SK-N-SH treated with all-trans-retinoic acid at 6 μM for 48 hours (cell line): ENCODE results near the gene PRCC.

Source experiments
- OSR1 ChIP-seq: fragments of 250-450 bp; sonication (Bioruptor Pico); IDR thresholded peaks from 2 replicates; pipeline ENCODE4 v1.8.0; 2022; ENCODE audit warnings: moderate library complexity, mild to moderate bottlenecking, inconsistent platforms
- RARB ChIP-seq: fragments of 250-450 bp; sonication (Bioruptor Pico); IDR thresholded peaks from 2 replicates; pipeline ENCODE4 v1.8.0; 2021; ENCODE audit warnings: mild to moderate bottlenecking, moderate library complexity

- TF ChIP-seq OSR1 (CRISPR knock-in tag) = no peak
- no peak for TF ChIP-seq RARB (CRISPR knock-in tag)
Measured at GRCh38 chr1:156740237-156740740, 27.0 kb upstream of the PRCC start.
